ENCODE results near the gene SPATA18.
"Not testable (repeated sequence)": the region's sequence is repeated elsewhere in the genome, so short reads cannot be mapped to it uniquely, and the experiment has no call there.

The SPATA18 gene

GRCh38 chr4:52069571-52069970 is 18.5 kb downstream of the SPATA18 start:
- no peak for DNase-seq
- ATAC-seq (replicated peaks) = no peak
- no peak overlapping the region for H3K4me3 Mint-ChIP-seq
- H3K27me3 Mint-ChIP-seq = peaks cover 52 to 54% of the 10 kb centered on the region in 2 donors
- no peak overlapping the region for H3K27ac Mint-ChIP-seq
- no peaks in the 10 kb centered on the region for H3K9me3 Mint-ChIP-seq
- no peaks in the 10 kb centered on the region for H3K4me1 Mint-ChIP-seq (ENCODE audit: low read depth in 2 of 2)
- H3K36me3 Mint-ChIP-seq (ENCODE audit: insufficient read depth) = no peaks in the 10 kb centered on the region

- Mint-ChIP-seq H3K27me3 (peaks cover 63 to 66% of the 10 kb centered on the region in 2 donors), H3K9me3 (no peaks in the 10 kb centered on the region), H3K36me3 (ENCODE audit: insufficient read depth) (peaks cover 1% of the 10 kb centered on the region), H3K4me1 (ENCODE audit: low read depth in 2 of 2) (no peaks in the 10 kb centered on the region), H3K27ac (no peak overlapping the region), H3K4me3 (no peak overlapping the region)
- ATAC-seq (replicated peaks) (no peak), DNase-seq (no peak)
Observed at GRCh38 chr4:52071791-52072546, 20.9 kb downstream of the SPATA18 start.

GRCh38 chr4:52076731-52077130 is 25.6 kb downstream of the SPATA18 start:
- Mint-ChIP-seq H3K4me1 (ENCODE audit: low read depth in 2 of 2) (no peaks in the 10 kb centered on the region), H3K27me3 (peaks cover 57 to 59% of the 10 kb centered on the region in 2 donors), H3K36me3 (ENCODE audit: insufficient read depth) (peaks cover 3% of the 10 kb centered on the region), H3K4me3 (no peak overlapping the region), H3K9me3 (no peaks in the 10 kb centered on the region), H3K27ac (no peak overlapping the region)
- DNase-seq = no peak
- no peak for ATAC-seq (replicated peaks)

GRCh38 chr4:52079659-52080058 is 28.6 kb downstream of the SPATA18 start:
- Mint-ChIP-seq H3K36me3 (ENCODE audit: insufficient read depth) (peaks cover 3% of the 10 kb centered on the region), H3K27ac (no peak overlapping the region)

GRCh38 chr4:52081216-52081615 is 30.1 kb downstream of the SPATA18 start:
- ATAC-seq (replicated peaks) (no peak), DNase-seq (no peak)
- Mint-ChIP-seq H3K27ac (no peak overlapping the region), H3K27me3 (peaks cover 45 to 48% of the 10 kb centered on the region in 2 donors), H3K9me3 (no peaks in the 10 kb centered on the region), H3K4me3 (no peak overlapping the region), H3K36me3 (ENCODE audit: insufficient read depth) (peaks cover 3% of the 10 kb centered on the region), H3K4me1 (ENCODE audit: low read depth in 2 of 2) (no peaks in the 10 kb centered on the region)

More at GRCh38 chr4:52079659-52080058, 28.6 kb downstream of the SPATA18 start:
- H3K4me1 Mint-ChIP-seq (ENCODE audit: low read depth in 2 of 2) = no peaks in the 10 kb centered on the region
- DNase-seq = no peak
- peaks cover 60% of the 10 kb centered on the region in 2 donors for H3K27me3 Mint-ChIP-seq
- no peak for ATAC-seq (replicated peaks)
- no peaks in the 10 kb centered on the region for H3K9me3 Mint-ChIP-seq
- H3K4me3 Mint-ChIP-seq = no peak overlapping the region

- H3K36me3 Mint-ChIP-seq (ENCODE audit: insufficient read depth); H3K27ac Mint-ChIP-seq; H3K4me3 Mint-ChIP-seq; H3K9me3 Mint-ChIP-seq; H3K4me1 Mint-ChIP-seq (ENCODE audit: low read depth in 2 of 2); DNase-seq; ATAC-seq (replicated peaks): not testable (repeated sequence)
- H3K27me3 Mint-ChIP-seq = peaks cover 15 to 19% of the 10 kb centered on the region in 2 donors
Observed at GRCh38 chr4:52086425-52086824, 35.3 kb downstream of the SPATA18 start.

GRCh38 chr4:52091801-52092200 is 40.7 kb downstream of the SPATA18 start:
- DNase-seq = no peak
- H3K4me1 Mint-ChIP-seq (ENCODE audit: low read depth in 2 of 2) = no peaks in the 10 kb centered on the region
- peaks cover 7 to 13% of the 10 kb centered on the region in 2 donors for H3K27me3 Mint-ChIP-seq

GRCh38 chr4:52093466-52093865 is 42.4 kb downstream of the SPATA18 start:
- no peak overlapping the region for H3K4me3 Mint-ChIP-seq
- DNase-seq (no peak), ATAC-seq (replicated peaks) (no peak)
- H3K27me3 Mint-ChIP-seq = peaks cover 7 to 22% of the 10 kb centered on the region in 2 donors
- peaks cover 0 to 3% of the 10 kb centered on the region in 2 donors for H3K9me3 Mint-ChIP-seq
- H3K27ac Mint-ChIP-seq = no peak overlapping the region
- H3K36me3 Mint-ChIP-seq (ENCODE audit: insufficient read depth) = no peaks in the 10 kb centered on the region
- H3K4me1 Mint-ChIP-seq (ENCODE audit: low read depth in 2 of 2) = no peaks in the 10 kb centered on the region

More at GRCh38 chr4:52091801-52092200, 40.7 kb downstream of the SPATA18 start:
- no peak overlapping the region for H3K27ac Mint-ChIP-seq
- peaks cover 0 to 3% of the 10 kb centered on the region in 2 donors for H3K9me3 Mint-ChIP-seq
- no peaks in the 10 kb centered on the region for H3K36me3 Mint-ChIP-seq (ENCODE audit: insufficient read depth)
- H3K4me3 Mint-ChIP-seq = no peak overlapping the region
- no peak for ATAC-seq (replicated peaks)

- no peak overlapping the region for H3K4me3 Mint-ChIP-seq
- H3K4me1 Mint-ChIP-seq (ENCODE audit: low read depth in 2 of 2) = no peaks in the 10 kb centered on the region
- H3K36me3 Mint-ChIP-seq (ENCODE audit: insufficient read depth) = no peaks in the 10 kb centered on the region
- ATAC-seq (replicated peaks) (no peak), DNase-seq (no peak)
- peaks cover 7 to 22% of the 10 kb centered on the region in 2 donors for H3K27me3 Mint-ChIP-seq
- H3K9me3 Mint-ChIP-seq = peaks cover 0 to 3% of the 10 kb centered on the region in 2 donors
- no peak overlapping the region for H3K27ac Mint-ChIP-seq
Observed at GRCh38 chr4:52094376-52095145, 43.5 kb downstream of the SPATA18 start.

GRCh38 chr4:52095374-52095773 is 44.3 kb downstream of the SPATA18 start:
- Mint-ChIP-seq H3K9me3 (peaks cover 0 to 3% of the 10 kb centered on the region in 2 donors), H3K27ac (no peak overlapping the region), H3K4me1 (ENCODE audit: low read depth in 2 of 2) (no peaks in the 10 kb centered on the region), H3K4me3 (no peak overlapping the region), H3K27me3 (peaks cover 7 to 22% of the 10 kb centered on the region in 2 donors), H3K36me3 (ENCODE audit: insufficient read depth) (no peaks in the 10 kb centered on the region)
- DNase-seq = no peak
- ATAC-seq (replicated peaks) = no peak

GRCh38 chr4:52096048-52096447 is 44.9 kb downstream of the SPATA18 start:
- Mint-ChIP-seq H3K4me3 (no peak overlapping the region), H3K4me1 (ENCODE audit: low read depth in 2 of 2) (no peaks in the 10 kb centered on the region), H3K9me3 (peaks cover 0 to 3% of the 10 kb centered on the region in 2 donors), H3K36me3 (ENCODE audit: insufficient read depth) (no peaks in the 10 kb centered on the region), H3K27me3 (peaks cover 7 to 22% of the 10 kb centered on the region in 2 donors), H3K27ac (no peak overlapping the region)
- ATAC-seq (replicated peaks) (no peak), DNase-seq (no peak)

- no peak overlapping the region for H3K4me3 Mint-ChIP-seq
- H3K9me3 Mint-ChIP-seq = no peaks in the 10 kb centered on the region
Observed at GRCh38 chr4:52098618-52099017, 47.5 kb downstream of the SPATA18 start.

GRCh38 chr4:52099860-52100461 is 48.9 kb downstream of the SPATA18 start:
- H3K27ac Mint-ChIP-seq = no peak overlapping the region
- H3K4me1 Mint-ChIP-seq (ENCODE audit: low read depth in 2 of 2) = no peaks in the 10 kb centered on the region
- no peaks in the 10 kb centered on the region for H3K9me3 Mint-ChIP-seq

More at GRCh38 chr4:52098618-52099017, 47.5 kb downstream of the SPATA18 start:
- Mint-ChIP-seq H3K27me3 (peaks cover 0 to 8% of the 10 kb centered on the region in 2 donors), H3K4me1 (ENCODE audit: low read depth in 2 of 2) (no peaks in the 10 kb centered on the region), H3K36me3 (ENCODE audit: insufficient read depth) (no peaks in the 10 kb centered on the region), H3K27ac (no peak overlapping the region)
- DNase-seq (no peak), ATAC-seq (replicated peaks) (no peak)

More at GRCh38 chr4:52099860-52100461, 48.9 kb downstream of the SPATA18 start:
- Mint-ChIP-seq H3K36me3 (ENCODE audit: insufficient read depth) (no peaks in the 10 kb centered on the region), H3K4me3 (no peak overlapping the region), H3K27me3 (peaks cover 0 to 8% of the 10 kb centered on the region in 2 donors)
- no peak for ATAC-seq (replicated peaks)
- DNase-seq = no peak
